CD4-positive, alpha-beta T cell treated with Interleukin-15 for 4 hours (primary cell): ENCODE measurements around the gene DAAM2.

Experiments used
- DNase-seq: peaks from one replicate; pipeline ENCODE4 v3.0.0-alpha.2; 2020; ENCODE audit warnings: low spot score

The DAAM2 gene

DNA sequence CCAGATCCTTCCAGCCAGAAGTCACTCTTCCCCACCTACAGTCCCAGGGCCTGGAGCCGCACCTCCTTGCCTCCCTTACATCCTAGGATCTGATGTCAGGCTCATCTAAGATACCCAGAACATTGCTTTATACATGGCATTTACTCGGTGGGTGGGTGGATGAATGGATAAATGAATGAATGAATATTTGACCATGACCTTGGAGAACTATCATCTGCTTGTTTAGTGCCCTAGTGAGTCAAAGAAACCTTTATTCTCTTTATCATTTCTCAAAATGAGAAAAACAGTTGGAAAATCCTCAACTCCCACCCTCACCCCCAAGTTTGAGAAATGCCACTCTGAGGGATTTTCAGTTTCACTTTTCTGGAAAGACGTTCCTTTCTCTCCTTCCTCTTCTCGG, 56.0 kb downstream of the DAAM2 start:
- no peak for DNase-seq

DNA sequence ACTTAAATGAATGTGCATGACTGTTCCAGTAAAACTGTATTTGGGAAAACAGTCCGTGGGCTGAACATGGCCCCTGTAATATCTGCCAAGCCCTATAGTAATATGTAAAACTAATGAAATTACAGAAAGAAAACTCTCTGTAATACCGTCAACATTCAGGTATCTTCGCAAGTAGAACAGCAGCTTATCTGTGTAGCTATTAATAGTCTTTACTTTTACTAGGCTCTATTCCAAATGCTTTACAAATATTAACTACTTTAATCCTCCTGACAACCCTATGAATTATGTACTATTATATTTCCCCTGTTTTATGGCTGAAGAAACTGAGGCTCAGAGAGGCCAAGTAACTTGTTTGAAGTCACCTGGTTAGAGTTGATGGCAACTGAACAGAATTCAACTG, 57.1 kb downstream of the DAAM2 start:
- DNase-seq, result no peak

GRCh38 chr6:39849764-39850163, 57.6 kb downstream of the DAAM2 start:
- no peak for DNase-seq

- DNase-seq, result no peak
Observed at GRCh38 chr6:39850736-39851297, 58.6 kb downstream of the DAAM2 start.

GRCh38 chr6:39851331-39851730, 59.2 kb downstream of the DAAM2 start:
- DNase-seq, result no peak

GRCh38 chr6:39852324-39852723, 60.1 kb downstream of the DAAM2 start:
- no peak for DNase-seq

DNA sequence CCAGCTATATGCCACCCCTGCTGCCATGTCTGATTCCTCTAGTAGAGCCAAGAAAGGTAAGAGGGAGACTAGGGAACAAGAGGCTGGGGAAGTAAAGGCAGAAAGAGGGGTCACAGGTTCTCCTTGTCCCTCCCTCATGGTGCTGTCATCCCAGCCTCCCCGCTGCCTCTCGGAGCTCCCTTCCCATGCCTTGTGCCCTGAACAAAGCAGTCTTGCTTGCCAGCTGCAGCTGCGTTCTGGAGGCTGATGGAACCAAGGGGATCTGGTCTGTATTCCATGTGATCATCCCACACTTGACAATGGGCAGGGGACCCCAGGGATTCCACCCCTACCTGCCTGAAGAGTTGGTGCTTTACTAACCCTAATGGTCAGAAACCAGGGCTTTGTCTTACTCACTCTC, 61.4 kb downstream of the DAAM2 start:
- no peak for DNase-seq

DNA sequence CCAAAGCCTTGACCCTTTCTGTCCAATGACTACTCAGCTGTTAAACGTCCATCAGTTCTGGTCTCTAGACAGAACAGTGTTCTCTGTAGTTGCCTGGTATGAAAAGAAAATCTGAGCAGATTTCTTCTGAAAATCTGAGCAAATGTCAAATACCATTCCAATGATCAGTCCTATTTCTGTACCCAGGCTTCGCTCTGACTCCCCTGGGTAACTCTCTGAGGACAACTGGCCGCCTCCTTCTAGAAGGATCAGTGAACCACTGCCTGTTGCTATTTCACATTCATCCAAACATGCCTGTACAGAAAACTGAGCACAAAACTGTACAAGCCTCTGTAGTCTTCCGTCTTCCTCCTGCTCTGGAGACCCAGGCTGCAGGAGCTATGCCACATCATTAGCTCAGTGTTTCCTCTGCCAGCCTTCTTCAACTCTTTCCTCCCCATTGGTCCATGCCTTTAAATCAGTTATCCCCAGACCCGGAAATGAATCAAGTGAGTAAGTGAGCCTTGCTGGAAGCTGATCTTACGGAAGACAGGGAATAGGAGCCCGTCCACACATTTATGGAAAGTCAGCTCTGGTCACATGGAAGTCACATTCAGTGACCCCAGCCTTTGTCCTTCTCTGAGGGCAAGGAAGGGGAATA, 63.3 kb downstream of the DAAM2 start:
- no peak for DNase-seq

- DNase-seq, result no peak
Observed at GRCh38 chr6:39859025-39859424, 66.8 kb downstream of the DAAM2 start.

- DNase-seq, result no peak
Observed at GRCh38 chr6:39861663-39862062, 69.5 kb downstream of the DAAM2 start.

DNA sequence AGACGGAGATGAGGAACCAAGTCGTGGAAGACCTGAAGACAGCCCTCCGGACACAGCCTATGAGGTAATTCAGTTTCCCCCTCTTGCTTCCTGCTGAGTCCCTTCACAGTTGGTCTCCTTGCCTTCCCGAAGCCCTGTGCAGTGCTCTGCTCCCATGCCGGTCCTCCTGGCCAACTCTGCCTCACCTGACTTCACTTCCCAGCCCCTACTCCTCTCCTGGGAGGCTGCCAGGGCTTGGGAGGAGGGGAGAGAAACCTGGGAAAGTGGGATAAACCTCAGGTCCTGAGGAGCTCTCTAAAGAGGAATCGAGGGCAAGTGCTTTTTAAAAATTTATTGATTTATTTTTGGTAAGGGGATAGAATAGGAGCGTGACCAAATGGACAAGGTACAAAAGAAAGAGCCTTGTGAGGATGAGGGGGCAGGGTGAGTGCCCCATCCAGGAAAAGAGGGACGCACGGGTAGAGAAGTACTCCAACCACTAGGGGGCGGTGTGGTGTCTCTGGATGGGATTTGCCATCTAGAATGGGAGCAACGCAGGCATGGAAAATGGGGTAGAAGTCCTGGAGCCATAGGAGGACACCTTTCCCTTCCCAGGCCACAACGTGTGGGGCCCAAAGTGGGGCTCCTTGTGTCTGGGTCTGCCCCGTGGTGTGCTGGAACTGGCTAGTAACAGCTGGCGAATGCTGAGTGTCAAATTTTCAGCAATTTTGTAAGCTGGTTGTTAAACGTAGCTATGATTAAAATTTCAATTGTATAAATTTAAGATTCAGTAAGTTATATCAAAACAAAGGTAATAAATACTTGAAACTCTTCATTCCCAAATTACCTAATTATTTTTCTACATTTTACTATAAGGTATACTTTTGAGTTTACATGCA, 73.1 kb downstream of the DAAM2 start:
- DNase-seq, result peak; percentile 23

DNA sequence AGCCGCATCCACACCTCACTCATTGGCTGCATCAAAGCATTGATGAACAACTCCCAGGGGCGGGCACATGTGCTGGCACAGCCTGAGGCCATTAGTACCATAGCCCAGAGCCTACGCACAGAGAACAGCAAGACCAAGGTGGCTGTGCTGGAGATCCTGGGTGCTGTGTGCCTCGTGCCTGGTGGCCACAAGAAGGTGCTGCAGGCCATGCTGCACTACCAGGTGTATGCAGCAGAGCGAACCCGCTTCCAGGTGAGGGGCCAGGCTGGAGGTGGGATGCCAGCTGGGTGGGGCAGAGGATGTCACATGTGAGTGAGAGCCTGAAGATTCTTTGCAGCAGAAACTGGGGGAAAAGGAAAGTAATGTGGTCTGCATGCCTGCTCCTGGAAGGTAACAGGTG, 75.4 kb downstream of the DAAM2 start:
- DNase-seq, result no peak

- no peak for DNase-seq
Observed at GRCh38 chr6:39870950-39871349, 78.8 kb downstream of the DAAM2 start.

- no peak for DNase-seq
Observed at GRCh38 chr6:39873439-39873838, 81.3 kb downstream of the DAAM2 start.

GRCh38 chr6:39876111-39876510, 83.9 kb downstream of the DAAM2 start:
- DNase-seq, result no peak

GRCh38 chr6:39876826-39877225, 84.7 kb downstream of the DAAM2 start:
- no peak for DNase-seq

DNA sequence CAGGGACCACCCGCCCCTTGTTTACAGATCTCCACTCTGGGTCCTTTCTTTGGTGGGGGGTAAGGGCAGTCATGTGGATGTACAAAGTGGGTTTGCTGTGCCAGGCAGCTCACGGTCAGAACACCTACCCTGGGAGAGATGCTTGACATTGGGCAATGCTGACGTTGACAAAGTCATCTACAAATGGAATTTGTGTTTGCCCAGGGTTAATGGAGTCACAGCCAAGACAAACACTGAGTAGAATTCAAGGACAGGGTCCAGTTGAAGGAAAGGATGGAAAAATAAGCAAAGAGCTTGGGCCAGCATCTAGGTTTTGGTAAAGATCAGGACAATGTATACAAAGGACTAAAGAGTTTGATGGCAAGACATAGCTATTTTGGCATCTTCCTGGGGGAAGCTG, 87.4 kb downstream of the DAAM2 start:
- DNase-seq, result no peak

- no peak for DNase-seq
Observed at GRCh38 chr6:39880594-39880993, 88.4 kb downstream of the DAAM2 start.

GRCh38 chr6:39881851-39882530, 89.8 kb downstream of the DAAM2 start:
- no peak for DNase-seq

DNA sequence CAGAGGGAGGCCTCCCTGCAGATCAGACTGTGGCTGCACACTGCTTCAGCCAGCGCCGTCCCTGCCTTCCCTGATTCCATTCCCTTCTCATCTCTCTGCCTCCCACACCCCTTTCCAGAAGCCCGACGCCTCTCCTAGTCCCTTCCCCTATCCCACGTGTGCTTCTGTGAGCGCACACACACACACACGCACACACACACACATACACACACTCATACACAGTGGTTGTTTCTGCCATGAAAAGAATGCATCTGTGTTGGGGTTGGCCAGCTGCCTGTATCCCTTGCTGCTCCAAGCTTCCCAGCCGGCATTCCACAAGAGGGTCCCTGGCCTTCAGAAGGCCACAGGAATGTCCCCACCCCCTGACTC, 90.3 kb downstream of the DAAM2 start:
- DNase-seq, result no peak

- DNase-seq, result no peak
Observed at GRCh38 chr6:39884696-39885095, 92.5 kb downstream of the DAAM2 start.

GRCh38 chr6:39885691-39886090, 93.5 kb downstream of the DAAM2 start:
- no peak for DNase-seq

DNA sequence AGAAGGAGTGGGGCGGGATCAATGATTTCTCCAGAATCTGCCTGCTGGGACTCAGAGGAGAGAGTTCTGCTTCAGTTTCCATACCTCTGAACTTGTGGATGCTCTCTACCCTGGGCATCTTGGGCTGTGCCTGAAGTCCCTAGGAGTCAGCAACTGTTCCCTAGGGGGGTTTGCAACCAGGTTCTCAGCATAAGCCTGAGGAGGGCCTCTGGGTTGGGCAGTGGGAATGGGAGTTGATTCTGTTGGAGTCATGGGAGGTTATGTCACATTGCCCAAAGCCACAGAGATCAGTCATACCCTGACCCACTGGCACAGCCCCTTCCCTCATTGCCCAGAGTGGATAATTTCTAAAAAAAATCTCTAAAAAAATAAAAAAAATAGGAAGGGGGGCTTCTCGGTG, 94.7 kb downstream of the DAAM2 start:
- no peak for DNase-seq
